NT2/D1 (cell line): ENCODE data around the gene SLC5A8.

Experiments
- DNase-seq: peaks from one replicate; pipeline ENCODE4 v3.0.0-alpha.2; 2011; ENCODE audit warnings: low read depth, low spot score
- H3K27me3 ChIP-seq: 2 replicates; pipeline ENCODE4 v1.6.0; 2011; ENCODE audit warnings: mild to moderate bottlenecking; ENCODE audit not compliant: insufficient read length, insufficient read depth
- H3K36me3 ChIP-seq: 2 replicates; pipeline ENCODE4 v1.6.1; 2011; ENCODE audit warnings: mild to moderate bottlenecking, low read length, mixed read lengths; ENCODE audit not compliant: insufficient read depth, insufficient read length
- H3K4me1 ChIP-seq: 2 replicates; pipeline ENCODE4 v1.5.1; 2011; ENCODE audit not compliant: insufficient read depth, insufficient read length
- H3K4me3 ChIP-seq: 2 replicates; pipeline ENCODE4 v1.5.1; 2011; ENCODE audit warnings: low read depth; ENCODE audit not compliant: insufficient read length
- H3K9ac ChIP-seq: 2 replicates; pipeline ENCODE4 v1.6.0; 2011; ENCODE audit warnings: low read depth; ENCODE audit not compliant: insufficient read length
- H3K9me3 ChIP-seq: 2 replicates; pipeline ENCODE4 v1.5.1; 2011; ENCODE audit warnings: mild to moderate bottlenecking, low read length; ENCODE audit not compliant: insufficient read depth
- SUZ12 ChIP-seq: IDR thresholded peaks from 2 replicates; pipeline ENCODE4 v1.6.1; 2011; ENCODE audit not compliant: insufficient read length, insufficient read depth; ENCODE audit errors: extremely low read depth
- YY1 ChIP-seq: IDR thresholded peaks from 2 replicates; pipeline ENCODE4 v1.6.1; 2011; ENCODE audit not compliant: insufficient read length, insufficient read depth
- ZNF274 ChIP-seq: IDR thresholded peaks from 2 replicates; pipeline ENCODE4 v1.6.1; 2011; ENCODE audit warnings: mild to moderate bottlenecking, low read depth, low read length

The SLC5A8 gene

GRCh38 chr12:101235686-101236085, 25.6 kb upstream of the SLC5A8 start:
- H3K36me3 ChIP-seq, result no peaks in the 10 kb centered on the region
- no peaks in the 10 kb centered on the region for H3K27me3 ChIP-seq
- H3K9ac ChIP-seq, result no peak overlapping the region
- TF ChIP-seq SUZ12 (no peak), ZNF274 (no peak), YY1 (no peak)
- no peak overlapping the region for H3K4me3 ChIP-seq
- H3K4me1 ChIP-seq, result no peaks in the 10 kb centered on the region
- peaks cover 13% of the 10 kb centered on the region; the same call in 1 of the 2 replicates for H3K9me3 ChIP-seq
- DNase-seq, result no peak

GRCh38 chr12:101231636-101232035, 21.6 kb upstream of the SLC5A8 start:
- no peaks in the 10 kb centered on the region for H3K9me3 ChIP-seq
- DNase-seq, result no peak
- TF ChIP-seq ZNF274 (no peak), SUZ12 (no peak), YY1 (no peak)

GRCh38 chr12:101230547-101230946, 20.5 kb upstream of the SLC5A8 start:
- H3K9me3 ChIP-seq, result no peaks in the 10 kb centered on the region
- H3K36me3 ChIP-seq, result no peaks in the 10 kb centered on the region
- H3K27me3 ChIP-seq, result no peaks in the 10 kb centered on the region
- H3K4me1 ChIP-seq, result no peaks in the 10 kb centered on the region
- no peak overlapping the region for H3K9ac ChIP-seq
- no peak overlapping the region for H3K4me3 ChIP-seq
- DNase-seq, result no peak
- no peak for TF ChIP-seq ZNF274

More at GRCh38 chr12:101231636-101232035, 21.6 kb upstream of the SLC5A8 start:
- Histone ChIP-seq H3K4me1 (no peaks in the 10 kb centered on the region), H3K4me3 (no peak overlapping the region), H3K27me3 (no peaks in the 10 kb centered on the region), H3K9ac (no peak overlapping the region), H3K36me3 (no peaks in the 10 kb centered on the region)

GRCh38 chr12:101229841-101230241, 19.8 kb upstream of the SLC5A8 start:
- H3K4me1 ChIP-seq, result no peaks in the 10 kb centered on the region
- TF ChIP-seq SUZ12 (no peak), ZNF274 (no peak), YY1 (no peak)
- H3K9ac ChIP-seq, result no peak overlapping the region

GRCh38 chr12:101221301-101221700, 11.3 kb upstream of the SLC5A8 start:
- DNase-seq, result no peak
- Histone ChIP-seq H3K4me3 (no peak overlapping the region), H3K4me1 (no peaks in the 10 kb centered on the region), H3K36me3 (no peaks in the 10 kb centered on the region), H3K9me3 (peaks cover 9% of the 10 kb centered on the region; the same call in 1 of the 2 replicates), H3K9ac (no peak overlapping the region), H3K27me3 (no peaks in the 10 kb centered on the region)
- TF ChIP-seq ZNF274, result no peak
- TF ChIP-seq SUZ12, result no peak
- TF ChIP-seq YY1, result no peak

More at GRCh38 chr12:101229841-101230241, 19.8 kb upstream of the SLC5A8 start:
- DNase-seq, result no peak
- H3K9me3 ChIP-seq, result no peaks in the 10 kb centered on the region
- no peaks in the 10 kb centered on the region for H3K27me3 ChIP-seq
- no peaks in the 10 kb centered on the region for H3K36me3 ChIP-seq
- no peak overlapping the region for H3K4me3 ChIP-seq

- Histone ChIP-seq H3K9me3 (peaks cover 34% of the 10 kb centered on the region), H3K27me3 (peaks cover 3% of the 10 kb centered on the region), H3K4me1 (no peaks in the 10 kb centered on the region), H3K9ac (no peak overlapping the region), H3K4me3 (no peak overlapping the region), H3K36me3 (no peaks in the 10 kb centered on the region)
- DNase-seq, result no peak
- TF ChIP-seq YY1 (no peak), ZNF274 (no peak), SUZ12 (no peak)
Measured at GRCh38 chr12:101216810-101217209, 6.8 kb upstream of the SLC5A8 start.

GRCh38 chr12:101207086-101207780, 2.8 kb downstream of the SLC5A8 start:
- no peak overlapping the region for H3K9ac ChIP-seq
- no peak for DNase-seq
- H3K36me3 ChIP-seq, result no peaks in the 10 kb centered on the region
- TF ChIP-seq YY1 (no peak), SUZ12 (no peak), ZNF274 (no peak)
- no peaks in the 10 kb centered on the region for H3K9me3 ChIP-seq
- H3K4me1 ChIP-seq, result no peaks in the 10 kb centered on the region
- peaks cover 46% of the 10 kb centered on the region for H3K27me3 ChIP-seq
- H3K4me3 ChIP-seq, result no peak overlapping the region
